GM12875 (cell line): ENCODE results near the gene PTN.
"Not testable (repeated sequence)": the region's sequence is repeated elsewhere in the genome, so short reads cannot be mapped to it uniquely, and the experiment has no call there.

ENCODE experiments used
- H3K4me3 ChIP-seq: one replicate; pipeline ENCODE4 v1.5.1; 2011; ENCODE audit warnings: low read depth, low read length, control low read depth
- TF ChIP-seq, protein P1 (sequence below): IDR thresholded peaks from 2 replicates; pipeline ENCODE4 v1.5.1; 2011; ENCODE audit warnings: low read depth, mild to moderate bottlenecking, control low read depth, inconsistent platforms, low read length, moderate library complexity, borderline replicate concordance; ENCODE audit not compliant: insufficient read depth

The PTN gene

DNA sequence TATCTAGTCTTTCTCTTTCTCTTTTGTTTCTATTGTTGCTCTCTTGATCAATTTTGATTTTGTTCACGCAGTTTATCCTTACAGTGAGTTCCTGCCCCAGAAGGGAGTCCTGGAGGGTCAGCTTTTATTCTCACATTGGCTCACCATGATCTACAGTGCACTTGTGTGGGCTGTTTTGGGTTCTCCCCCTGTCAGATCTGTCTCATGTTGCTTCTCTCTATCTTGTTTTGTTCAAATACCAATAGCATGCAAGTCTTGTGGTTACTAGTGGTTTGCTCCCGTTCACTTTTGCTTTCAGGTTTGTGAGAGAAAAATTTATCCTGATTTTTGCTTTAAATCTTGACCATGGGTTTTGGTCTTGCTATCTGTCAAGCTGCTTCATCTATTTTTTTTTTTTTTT, 74.3 kb downstream of the PTN start:
- TF ChIP-seq, protein P1, sequence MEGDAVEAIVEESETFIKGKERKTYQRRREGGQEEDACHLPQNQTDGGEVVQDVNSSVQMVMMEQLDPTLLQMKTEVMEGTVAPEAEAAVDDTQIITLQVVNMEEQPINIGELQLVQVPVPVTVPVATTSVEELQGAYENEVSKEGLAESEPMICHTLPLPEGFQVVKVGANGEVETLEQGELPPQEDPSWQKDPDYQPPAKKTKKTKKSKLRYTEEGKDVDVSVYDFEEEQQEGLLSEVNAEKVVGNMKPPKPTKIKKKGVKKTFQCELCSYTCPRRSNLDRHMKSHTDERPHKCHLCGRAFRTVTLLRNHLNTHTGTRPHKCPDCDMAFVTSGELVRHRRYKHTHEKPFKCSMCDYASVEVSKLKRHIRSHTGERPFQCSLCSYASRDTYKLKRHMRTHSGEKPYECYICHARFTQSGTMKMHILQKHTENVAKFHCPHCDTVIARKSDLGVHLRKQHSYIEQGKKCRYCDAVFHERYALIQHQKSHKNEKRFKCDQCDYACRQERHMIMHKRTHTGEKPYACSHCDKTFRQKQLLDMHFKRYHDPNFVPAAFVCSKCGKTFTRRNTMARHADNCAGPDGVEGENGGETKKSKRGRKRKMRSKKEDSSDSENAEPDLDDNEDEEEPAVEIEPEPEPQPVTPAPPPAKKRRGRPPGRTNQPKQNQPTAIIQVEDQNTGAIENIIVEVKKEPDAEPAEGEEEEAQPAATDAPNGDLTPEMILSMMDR = no peak
- no peak overlapping the region for H3K4me3 ChIP-seq

DNA sequence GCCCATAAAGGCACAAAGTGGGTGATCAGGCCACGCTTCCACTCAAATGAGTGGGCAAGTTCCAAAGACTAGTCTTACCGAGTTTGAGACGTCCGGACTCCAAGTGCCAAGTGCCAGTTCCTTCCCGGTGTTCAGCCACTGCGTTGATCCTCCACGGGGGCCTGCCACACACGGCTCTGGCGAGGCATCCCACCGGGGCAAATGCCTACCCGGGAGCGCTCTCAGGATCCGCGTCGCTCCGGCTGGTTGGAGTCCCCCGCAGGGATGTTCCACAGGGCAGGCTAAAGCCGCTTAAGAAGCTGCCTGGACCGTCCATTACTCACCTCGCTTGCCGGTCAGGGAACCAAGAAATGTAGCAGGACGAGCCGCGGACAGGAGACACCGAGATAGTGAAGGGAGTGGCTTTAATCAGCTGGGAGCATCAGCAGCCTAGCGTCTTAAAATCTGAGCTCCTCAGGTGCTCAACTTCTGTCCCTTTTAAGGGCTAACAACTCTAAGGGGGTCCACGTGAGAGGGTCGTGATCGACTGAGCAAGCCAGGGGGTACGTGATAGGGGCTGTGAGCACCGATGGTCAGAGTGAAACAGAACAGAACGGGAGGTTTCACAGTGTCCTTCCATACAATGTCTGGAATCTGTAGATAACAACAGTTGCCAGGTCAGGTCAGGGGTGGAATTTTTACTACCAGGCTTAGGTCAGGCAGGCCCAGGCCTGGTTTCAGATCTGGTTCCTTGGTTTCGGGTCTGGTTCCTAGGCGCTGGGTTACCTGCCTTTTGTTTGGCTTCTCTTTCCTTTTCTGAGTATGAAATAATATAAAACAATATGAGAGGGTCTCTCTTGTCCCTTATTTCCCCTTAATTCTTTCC, 75.3 kb downstream of the PTN start:
- H3K4me3 ChIP-seq = not testable (repeated sequence)

DNA sequence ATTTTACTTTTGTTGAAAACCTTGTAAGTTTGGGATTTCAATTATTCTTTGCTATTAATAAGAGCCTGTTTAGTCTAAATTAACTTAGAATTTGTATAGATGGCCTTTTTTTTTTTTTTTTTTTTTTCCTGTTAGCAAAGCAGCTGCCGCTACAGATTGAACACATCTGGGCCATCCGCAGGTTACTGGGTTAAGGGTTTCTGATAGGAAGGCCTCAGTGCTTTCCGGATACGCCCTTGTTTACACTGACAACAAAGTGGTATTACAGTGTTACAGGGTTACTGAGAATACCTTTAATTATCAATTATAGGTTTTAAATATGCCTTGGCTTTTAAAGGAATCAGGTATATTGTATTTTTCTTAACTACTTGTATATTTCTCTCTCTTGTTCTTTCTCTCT, 76.8 kb downstream of the PTN start:
- no peak overlapping the region for H3K4me3 ChIP-seq
- TF ChIP-seq, protein P1 = no peak

DNA sequence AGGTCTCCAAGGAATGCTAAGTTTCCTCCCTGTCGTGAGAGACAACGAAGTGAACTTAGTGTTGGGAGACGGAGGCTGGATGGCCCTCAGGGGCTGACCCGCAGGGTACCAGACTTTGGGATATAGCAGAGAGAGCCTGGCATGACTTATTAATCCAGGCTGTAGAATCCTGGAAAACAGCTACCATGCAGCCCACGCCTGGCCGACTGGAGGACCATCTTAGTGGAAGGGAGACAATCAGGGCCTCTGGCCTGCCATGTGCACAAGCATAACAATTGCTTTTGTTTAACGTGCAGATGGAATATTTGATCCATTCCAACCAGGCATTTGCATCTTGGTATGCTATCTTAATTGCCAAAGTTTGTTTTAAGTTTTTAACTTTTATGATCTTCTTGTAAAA, 78.1 kb downstream of the PTN start:
- not testable (repeated sequence) for H3K4me3 ChIP-seq

DNA sequence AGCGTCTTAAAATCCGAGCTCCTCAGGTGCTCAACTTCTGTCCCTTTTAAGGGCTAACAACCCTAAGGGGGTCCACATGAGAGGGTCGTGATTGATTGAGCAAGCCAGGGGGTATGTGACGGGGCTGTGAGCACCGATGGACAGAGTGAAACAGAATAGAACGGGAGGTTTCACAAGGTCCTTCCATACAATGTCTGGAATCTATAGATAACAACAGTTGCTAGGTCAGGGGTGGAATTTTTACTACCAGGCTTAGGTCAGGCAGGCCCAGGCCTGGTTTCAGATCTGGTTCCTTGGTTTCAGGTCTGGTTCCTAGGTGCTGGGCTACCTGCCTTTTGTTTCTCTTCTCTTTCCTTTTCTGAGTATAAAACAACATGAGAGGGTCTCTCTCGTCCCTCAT, 80.9 kb downstream of the PTN start:
- no peak overlapping the region for H3K4me3 ChIP-seq
- TF ChIP-seq, protein P1 = no peak

DNA sequence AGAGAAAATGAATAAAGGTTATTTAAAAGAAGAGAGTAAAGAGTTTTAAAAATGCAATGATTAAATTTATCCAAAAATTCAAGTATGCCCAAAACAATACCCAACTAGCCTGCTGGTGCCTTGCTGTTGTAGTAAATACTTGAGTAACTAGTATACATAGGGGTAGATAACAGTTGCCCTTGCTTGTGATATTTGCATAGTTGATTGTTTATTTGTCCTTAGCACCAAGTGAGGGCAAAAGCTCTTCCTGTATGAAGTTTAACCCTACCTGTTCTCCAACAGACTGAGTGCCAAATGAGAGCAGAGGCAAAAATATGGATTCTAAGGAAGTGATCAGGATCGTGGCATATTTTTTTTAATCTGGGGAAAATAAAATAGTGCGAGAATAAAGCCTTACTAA, 85.0 kb downstream of the PTN start:
- no peak overlapping the region for H3K4me3 ChIP-seq
- TF ChIP-seq, protein P1 = no peak

DNA sequence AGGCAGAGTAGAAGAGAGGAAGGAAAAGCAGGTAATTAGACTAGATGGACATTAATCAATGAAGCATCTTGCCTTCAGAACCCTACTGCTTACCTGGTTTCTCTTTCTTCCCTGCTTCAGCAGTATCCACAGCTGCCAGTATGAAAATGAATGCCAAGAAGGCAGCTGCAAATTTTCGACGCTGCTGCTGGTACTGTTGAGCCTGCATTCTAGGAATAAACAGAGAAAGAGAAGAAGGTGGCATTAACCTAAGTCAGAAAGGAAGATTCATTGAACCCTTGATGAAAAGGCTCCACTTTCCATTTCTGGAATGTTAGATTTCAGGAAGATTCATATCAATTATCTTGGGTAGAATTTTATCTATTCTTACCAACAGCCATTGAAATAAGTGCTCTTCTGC, 88.8 kb downstream of the PTN start:
- H3K4me3 ChIP-seq = no peak overlapping the region
- TF ChIP-seq, protein P1 = no peak

DNA sequence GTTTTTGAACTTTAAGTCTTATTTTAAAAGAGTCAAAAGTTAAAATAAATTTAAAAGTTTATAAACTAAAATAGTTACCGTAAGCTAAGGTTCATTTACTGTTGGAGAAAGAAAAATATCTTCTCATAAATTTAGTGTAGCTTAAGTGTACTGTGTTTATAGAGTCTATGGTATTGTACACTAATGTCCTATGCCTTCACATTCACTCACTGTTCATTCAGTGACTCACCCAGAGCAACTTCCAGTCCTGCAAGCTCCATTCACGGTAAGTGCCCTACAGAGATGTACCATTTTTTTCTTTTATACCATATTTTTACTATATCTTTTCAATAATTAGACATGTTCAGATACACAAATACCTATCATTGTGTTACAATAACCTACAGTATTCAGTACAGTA, 97.6 kb downstream of the PTN start:
- TF ChIP-seq, protein P1 = no peak

More for the DNA sequence above, 97.6 kb downstream of the PTN start:
- no peak overlapping the region for H3K4me3 ChIP-seq
